NCI-H524 treated with DMSO at 0.1 percent for 48 hours (cell line): ENCODE data around the gene GP1BA.

Experiments used
- DNase-seq: peaks from one replicate; lab custom pipeline; 2025; lab: John Stamatoyannopoulos, UW

The GP1BA gene

GRCh38 chr17:4973256-4974114 is 41.4 kb downstream of the GP1BA start:
- no peak for DNase-seq

DNA sequence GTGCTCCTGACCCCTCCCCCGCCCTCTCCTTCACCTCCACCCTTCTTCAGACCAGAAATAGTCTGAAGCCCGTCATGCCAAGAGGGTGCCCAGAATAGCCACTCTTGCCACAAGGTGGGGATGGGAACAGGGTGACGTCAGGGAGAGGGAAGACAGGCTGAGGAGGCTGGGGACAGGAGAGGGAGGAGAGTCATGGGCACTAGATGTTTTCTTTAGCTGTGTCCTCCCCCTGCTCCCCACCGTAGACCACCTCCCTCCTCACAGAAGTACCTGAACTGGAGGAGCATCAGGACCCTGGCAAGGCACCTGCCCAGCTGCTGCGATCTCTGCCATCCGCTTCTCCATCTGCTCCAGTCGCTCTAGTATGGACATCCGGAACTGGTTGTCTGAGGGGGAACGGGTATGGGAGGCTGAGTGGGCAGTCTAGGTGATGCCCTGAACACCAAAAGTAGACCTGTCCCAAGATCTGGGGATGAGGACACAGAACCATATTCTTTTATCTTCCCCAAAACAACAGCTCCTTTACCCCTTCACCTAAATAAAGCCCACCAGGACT is 42.1 kb downstream of the GP1BA start:
- no peak for DNase-seq

GRCh38 chr17:4978726-4979125 is 46.6 kb downstream of the GP1BA start:
- no peak for DNase-seq

DNA sequence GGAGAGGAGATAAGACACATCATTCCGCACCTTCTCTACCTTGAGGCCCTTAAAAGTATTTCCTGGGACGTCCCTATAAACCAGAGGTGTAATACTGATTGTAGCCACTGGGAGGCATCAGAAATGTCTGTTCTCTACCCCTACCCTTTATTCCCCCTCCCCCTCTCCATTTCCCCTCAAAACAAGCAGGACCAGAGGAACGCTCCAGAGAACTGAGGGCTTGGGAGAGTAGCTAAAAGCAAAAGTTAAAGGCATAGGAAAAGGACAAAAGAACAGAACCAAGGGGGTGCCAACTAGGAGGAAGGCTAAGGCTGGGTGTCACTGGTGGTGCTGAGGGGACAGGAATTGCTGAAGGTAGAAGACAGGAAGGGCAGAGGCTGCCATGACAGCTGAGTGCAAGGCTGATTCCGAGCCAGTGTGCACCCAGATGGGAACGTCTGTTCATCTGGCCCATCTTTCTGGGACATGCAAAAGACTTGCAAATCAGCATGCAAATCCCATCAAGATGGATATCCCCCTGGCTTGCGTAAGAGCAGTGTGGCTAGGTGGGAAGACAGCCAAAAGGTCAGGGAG is 48.7 kb downstream of the GP1BA start:
- no peak for DNase-seq

DNA sequence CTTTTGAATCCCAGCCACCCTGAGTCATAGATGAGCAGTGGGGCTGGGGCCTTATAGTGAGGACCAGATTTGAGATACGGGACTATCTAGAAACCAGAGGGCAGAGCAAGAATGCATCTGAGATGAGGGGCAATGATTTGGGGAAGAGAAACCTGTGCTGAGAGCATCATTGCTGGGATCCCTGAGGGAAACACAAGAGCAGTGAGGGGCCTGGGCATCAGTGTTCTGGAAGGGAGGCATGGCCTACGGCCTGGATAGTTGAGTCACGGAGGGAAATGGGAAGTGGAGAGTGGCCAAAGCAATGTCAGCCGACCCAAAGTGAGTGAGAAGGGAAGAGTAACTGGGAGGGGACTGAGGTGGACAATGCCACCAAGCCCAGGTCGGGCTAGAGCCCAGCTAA is 50.2 kb downstream of the GP1BA start:
- no peak for DNase-seq
